Forelimb muscle (tissue), 1 donor: ENCODE data around the gene KRT9. TPM values are rescaled to one million over a fixed set of nuclear protein-coding genes. Genes with fewer than 3 reads are reported as not detected.

Experiments
- polyA plus RNA-seq: library from polyadenylated mRNA; unstranded; fragments of 120-200 nt; gene quantifications from one replicate; pipeline ENCODE4 v1.2.1, GENCODE V29; 2013; ENCODE audit not compliant: insufficient read length

The KRT9 gene
- polyA plus RNA-seq, 1 donor = not detected

Other genes with a start within 250 kb of the KRT9 start
- gene KRT33A, start 221.2 kb downstream of the KRT9 start, polyA plus RNA-seq = not detected
- not detected for gene KRT33B, start 202.2 kb downstream of the KRT9 start, polyA plus RNA-seq
- not detected for gene KRT34, start 189.8 kb downstream of the KRT9 start, polyA plus RNA-seq
- 5.9 TPM for gene KRT31, start 174.5 kb downstream of the KRT9 start, polyA plus RNA-seq
- gene KRT37, start 147.5 kb downstream of the KRT9 start, polyA plus RNA-seq = not detected
- gene KRT38, start 131.1 kb downstream of the KRT9 start, polyA plus RNA-seq = not detected
- not detected for gene KRT32, start 104.7 kb downstream of the KRT9 start, polyA plus RNA-seq
- not detected for gene KRT35, start 90.9 kb downstream of the KRT9 start, polyA plus RNA-seq
- gene KRT36, start 82.1 kb downstream of the KRT9 start, polyA plus RNA-seq = not detected
- gene KRT13, start 66.4 kb downstream of the KRT9 start, polyA plus RNA-seq = not detected
- gene KRT15, start 53.2 kb downstream of the KRT9 start, polyA plus RNA-seq = 0.11 TPM
- 0.28 TPM for gene KRT19, start 43.8 kb downstream of the KRT9 start, polyA plus RNA-seq
- gene KRT14, start 14.8 kb upstream of the KRT9 start, polyA plus RNA-seq = not detected
- not detected for gene KRT16, start 40.7 kb upstream of the KRT9 start, polyA plus RNA-seq
- gene KRT17, start 52.5 kb upstream of the KRT9 start, polyA plus RNA-seq = 0.71 TPM
- 784 TPM for gene EIF1, start 116.8 kb upstream of the KRT9 start, polyA plus RNA-seq
- not detected for gene GAST, start 140.3 kb upstream of the KRT9 start, polyA plus RNA-seq
- gene HAP1, start 162.6 kb upstream of the KRT9 start, polyA plus RNA-seq = 0.04 TPM
- 31.0 TPM for gene JUP, start 214.7 kb upstream of the KRT9 start, polyA plus RNA-seq
- gene P3H4, start 239.9 kb upstream of the KRT9 start, polyA plus RNA-seq = 39.5 TPM
- gene FKBP10, start 240.9 kb upstream of the KRT9 start, polyA plus RNA-seq = 114 TPM